ENCODE results near the gene ARHGEF9.

- no peak for TF ChIP-seq POLR2AphosphoS5 (IDR thresholded peaks at IDR 0.05)
- no peak for TF ChIP-seq CTCF (IDR thresholded peaks at IDR 0.05)
- no peak for TF ChIP-seq POLR2A (IDR thresholded peaks at IDR 0.05)
- TF ChIP-seq EP300 (IDR thresholded peaks at IDR 0.05): no peak
Observed at GRCh38 chrX:63754136-63754859, 30.7 kb downstream of the ARHGEF9 start.

Measured in upper lobe of left lung (tissue), 4 donors.